WTC11 (cell line): ENCODE measurements around the gene SLC25A12. TPM values are rescaled to one million over a fixed set of nuclear protein-coding genes. Genes with fewer than 3 reads are reported as not detected.
A peak's percentile ranks its signal among the peaks of the same experiment; 100 is the strongest.

Experiments used
- ATAC-seq: fragments of 200-7000 bp; cut with Tn5 transposase; 2 replicates; pipeline ENCODE4 v1.10.0; 2021; ENCODE audit warnings: mild to moderate bottlenecking, moderate library complexity
- CTCF ChIA-PET: fragments of 300-600 bp; sonication (Branson Sonifier 250); formaldehyde crosslinking; loops from one replicate; lab custom pipeline; 2021; ENCODE audit warnings: antibody characterized with exemption; lab: Charles Lee
- POLR2A ChIA-PET: fragments of 350-600 bp; sonication (Branson Sonifier 250); formaldehyde crosslinking; loops from one replicate; lab custom pipeline; 2021; ENCODE audit warnings: antibody characterized with exemption; lab: Charles Lee
- DNase-seq: peaks from one replicate; pipeline ENCODE4 v3.0.0; 2021; ENCODE audit warnings: low spot score
- H3K27ac Mint-ChIP-seq: 2 replicates; pipeline ENCODE4 v1.8.0; 2021; ENCODE audit warnings: mixed read lengths
- H3K27me3 Mint-ChIP-seq: 2 replicates; pipeline ENCODE4 v1.8.0; 2021; ENCODE audit warnings: low read depth, mild to moderate bottlenecking, moderate library complexity, mixed read lengths
- H3K36me3 Mint-ChIP-seq: 2 replicates; pipeline ENCODE4 v1.8.0; 2021; ENCODE audit warnings: mixed read lengths
- H3K4me1 Mint-ChIP-seq: 2 replicates; pipeline ENCODE4 v1.8.0; 2022; ENCODE audit warnings: mixed read lengths
- H3K4me3 Mint-ChIP-seq: 2 replicates; pipeline ENCODE4 v1.8.0; 2021; ENCODE audit warnings: mild to moderate bottlenecking, moderate library complexity, mixed read lengths
- H3K9me3 Mint-ChIP-seq: 2 replicates; pipeline ENCODE4 v1.8.0; 2021; ENCODE audit warnings: mixed read lengths
- ATF1 ChIP-seq: sonication (generic); formaldehyde crosslinking; IDR thresholded peaks from 2 replicates; pipeline ENCODE4 v1.8.1; 2023; ENCODE audit warnings: mild to moderate bottlenecking, moderate library complexity, missing genetic modification reagents
- ETV6 ChIP-seq: sonication (generic); formaldehyde crosslinking; IDR thresholded peaks from 2 replicates; pipeline ENCODE4 v1.8.1; 2022; ENCODE audit warnings: mild to moderate bottlenecking, missing genetic modification reagents
- FOXK1 ChIP-seq: sonication (generic); formaldehyde crosslinking; IDR thresholded peaks from 2 replicates; pipeline ENCODE4 v1.8.0; 2022; ENCODE audit warnings: mild to moderate bottlenecking, moderate library complexity, missing genetic modification reagents
- IRF1 ChIP-seq: sonication (generic); formaldehyde crosslinking; IDR thresholded peaks from 2 replicates; pipeline ENCODE4 v1.8.0; 2023; ENCODE audit warnings: missing genetic modification reagents
- IRF2 ChIP-seq: sonication (generic); formaldehyde crosslinking; IDR thresholded peaks from 2 replicates; pipeline ENCODE4 v1.8.0; 2022; ENCODE audit warnings: low read depth, missing genetic modification reagents, borderline replicate concordance
- MLX ChIP-seq: sonication (generic); formaldehyde crosslinking; IDR thresholded peaks from 2 replicates; pipeline ENCODE4 v1.8.1; 2023; ENCODE audit warnings: mild to moderate bottlenecking, missing genetic modification reagents, moderate library complexity
- MXD4 ChIP-seq: fragments of 250-450 bp; sonication (Bioruptor Pico); IDR thresholded peaks from 2 replicates; pipeline ENCODE4 v1.8.0; 2021; ENCODE audit warnings: mild to moderate bottlenecking, moderate library complexity, borderline replicate concordance
- NR1H2 ChIP-seq: sonication (generic); formaldehyde crosslinking; IDR thresholded peaks from 2 replicates; pipeline ENCODE4 v1.9.0; 2021; ENCODE audit warnings: mild to moderate bottlenecking, moderate library complexity, missing genetic modification reagents
- NR2C2 ChIP-seq: sonication (generic); formaldehyde crosslinking; IDR thresholded peaks from 2 replicates; pipeline ENCODE4 v1.8.0; 2022; ENCODE audit warnings: mild to moderate bottlenecking, missing genetic modification reagents
- RORB ChIP-seq: fragments of 250-450 bp; sonication (Bioruptor Pico); IDR thresholded peaks from 2 replicates; pipeline ENCODE4 v1.9.0; 2021; ENCODE audit warnings: mild to moderate bottlenecking
- SOX15 ChIP-seq: fragments of 250-450 bp; sonication (Bioruptor Pico); IDR thresholded peaks from 2 replicates; pipeline ENCODE4 v1.9.0; 2021; ENCODE audit warnings: mild to moderate bottlenecking
- SP1 ChIP-seq: sonication (generic); formaldehyde crosslinking; conservative IDR thresholded peaks from 2 replicates; pipeline ENCODE4 v1.8.1; 2022; ENCODE audit warnings: missing genetic modification reagents
- TEAD4 ChIP-seq: sonication (generic); formaldehyde crosslinking; IDR thresholded peaks from 2 replicates; pipeline ENCODE4 v1.8.0; 2022; ENCODE audit warnings: mild to moderate bottlenecking, missing genetic modification reagents
- ZNF121 ChIP-seq: sonication (generic); formaldehyde crosslinking; IDR thresholded peaks from 2 replicates; pipeline ENCODE4 v1.8.0; 2023; ENCODE audit warnings: missing genetic modification reagents
- ZNF138 ChIP-seq: sonication (generic); formaldehyde crosslinking; conservative IDR thresholded peaks from 2 replicates; pipeline ENCODE4 v1.8.1; 2022; ENCODE audit warnings: mild to moderate bottlenecking, moderate library complexity, missing genetic modification reagents
- ZNF219 ChIP-seq: sonication (generic); formaldehyde crosslinking; IDR thresholded peaks from 2 replicates; pipeline ENCODE4 v1.8.0; 2023; ENCODE audit warnings: missing genetic modification reagents, mild to moderate bottlenecking, borderline replicate concordance
- ZNF263 ChIP-seq: sonication (generic); formaldehyde crosslinking; IDR thresholded peaks from 2 replicates; pipeline ENCODE4 v1.8.1; 2022; ENCODE audit warnings: low read depth, mild to moderate bottlenecking, moderate library complexity, missing genetic modification reagents
- ZNF281 ChIP-seq: sonication (generic); formaldehyde crosslinking; IDR thresholded peaks from 2 replicates; pipeline ENCODE4 v1.8.0; 2023; ENCODE audit warnings: mild to moderate bottlenecking, missing genetic modification reagents
- ZNF317 ChIP-seq: sonication (generic); formaldehyde crosslinking; IDR thresholded peaks from 2 replicates; pipeline ENCODE4 v1.8.1; 2023; ENCODE audit warnings: low read depth, mild to moderate bottlenecking, moderate library complexity, missing genetic modification reagents, borderline replicate concordance
- ZNF416 ChIP-seq: fragments of 250-450 bp; sonication (Bioruptor Pico); IDR thresholded peaks from 2 replicates; pipeline ENCODE4 v1.9.0; 2021; ENCODE audit warnings: mild to moderate bottlenecking, inconsistent platforms
- ZNF423 ChIP-seq: fragments of 250-450 bp; sonication (Bioruptor Pico); IDR thresholded peaks from 2 replicates; pipeline ENCODE4 v2.1.2; 2022; ENCODE audit warnings: mild to moderate bottlenecking, moderate library complexity
- total RNA-seq: library from RNA; stranded (reverse); gene quantifications from 3 replicates; pipeline ENCODE4 v1.2.3, GENCODE V29; 2021
- TF ChIP-seq, protein P1 (sequence below): sonication (generic); formaldehyde crosslinking; IDR thresholded peaks from 2 replicates; pipeline ENCODE4 v1.8.1; 2022; ENCODE audit warnings: low read depth, missing genetic modification reagents, borderline replicate concordance
- TF ChIP-seq, protein P2 (sequence below): sonication (generic); formaldehyde crosslinking; IDR thresholded peaks from 2 replicates; pipeline ENCODE4 v1.8.1; 2022; ENCODE audit warnings: mild to moderate bottlenecking, missing genetic modification reagents, moderate library complexity, borderline replicate concordance
- TF ChIP-seq, protein P3 (sequence below): fragments of 250-450 bp; sonication (Bioruptor Pico); IDR thresholded peaks from 2 replicates; pipeline ENCODE4 v1.9.0; 2021; ENCODE audit warnings: moderate library complexity, mild to moderate bottlenecking, inconsistent platforms, borderline replicate concordance
- TF ChIP-seq, protein P4 (sequence below): sonication (generic); formaldehyde crosslinking; IDR thresholded peaks from 2 replicates; pipeline ENCODE4 v1.8.0; 2022; ENCODE audit warnings: mild to moderate bottlenecking, missing genetic modification reagents

SLC25A12 gene
- total RNA-seq, 1 experiment from 2014 or later, result 9.0 TPM

GRCh38 chr2:171792157-171792556 lies 101.9 kb downstream of the SLC25A12 start:
- no peaks in the 10 kb centered on the region for H3K9me3 Mint-ChIP-seq
- H3K27ac Mint-ChIP-seq, result no peak overlapping the region
- H3K4me3 Mint-ChIP-seq, result no peak overlapping the region
- TF ChIP-seq ZNF263, result no peak
- no peak for TF ChIP-seq NR1H2 (CRISPR knock-in tag)
- TF ChIP-seq ZNF121 (CRISPR knock-in tag), result peak; percentile 72; the same call in 1 of the 2 replicates
- no peak for TF ChIP-seq TEAD4
- no peak for TF ChIP-seq SP1 (CRISPR knock-in tag)
- no peak for TF ChIP-seq ZNF423 (CRISPR knock-in tag)
- TF ChIP-seq ETV6 (CRISPR knock-in tag), result no peak
- TF ChIP-seq MLX (CRISPR knock-in tag), result no peak
- TF ChIP-seq, all 79 proteins: peak for 1
- POLR2A ChIA-PET, result no interaction called here
- ATAC-seq (no peak), DNase-seq (no peak)
- CTCF ChIA-PET, result interaction anchor here (0.6 to 4.2 kb wide), 3 partner anchors 17 to 335 kb away, joined by 3 to 12 read pairs (median 6); no protein-coding TSS in a partner anchor
- Mint-ChIP-seq H3K4me1 (peaks cover 71% of the 10 kb centered on the region), H3K27me3 (no peaks in the 10 kb centered on the region), H3K36me3 (peaks cover 2% of the 10 kb centered on the region; the same call in 1 of the 2 replicates)

DNA sequence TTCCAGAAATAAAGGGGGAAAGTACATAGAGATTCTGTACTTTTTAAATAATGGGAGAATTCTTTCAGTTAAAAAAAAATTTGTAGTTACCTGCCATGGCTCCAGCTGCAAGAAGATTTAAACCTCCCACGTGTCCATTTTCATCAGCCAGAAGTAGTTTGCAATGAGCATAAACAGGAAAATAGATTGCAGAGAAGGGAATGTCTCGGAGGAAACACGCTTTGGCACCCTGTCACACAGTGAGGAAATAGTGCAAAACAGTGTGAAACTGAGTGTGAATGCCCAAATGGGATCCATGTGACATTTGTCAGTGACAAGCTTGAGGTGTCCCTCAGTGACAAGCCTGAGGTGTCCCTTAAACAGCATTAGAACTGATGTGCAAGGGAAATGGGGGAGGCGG lies 102.7 kb downstream of the SLC25A12 start:
- Mint-ChIP-seq H3K36me3 (peaks cover 10% of the 10 kb centered on the region), H3K27ac (no peak overlapping the region), H3K4me3 (no peak overlapping the region)
- TF ChIP-seq RORB, result no peak
- no peak for TF ChIP-seq ZNF263
- no peak for TF ChIP-seq ZNF281 (CRISPR knock-in tag)
- TF ChIP-seq, protein P1, sequence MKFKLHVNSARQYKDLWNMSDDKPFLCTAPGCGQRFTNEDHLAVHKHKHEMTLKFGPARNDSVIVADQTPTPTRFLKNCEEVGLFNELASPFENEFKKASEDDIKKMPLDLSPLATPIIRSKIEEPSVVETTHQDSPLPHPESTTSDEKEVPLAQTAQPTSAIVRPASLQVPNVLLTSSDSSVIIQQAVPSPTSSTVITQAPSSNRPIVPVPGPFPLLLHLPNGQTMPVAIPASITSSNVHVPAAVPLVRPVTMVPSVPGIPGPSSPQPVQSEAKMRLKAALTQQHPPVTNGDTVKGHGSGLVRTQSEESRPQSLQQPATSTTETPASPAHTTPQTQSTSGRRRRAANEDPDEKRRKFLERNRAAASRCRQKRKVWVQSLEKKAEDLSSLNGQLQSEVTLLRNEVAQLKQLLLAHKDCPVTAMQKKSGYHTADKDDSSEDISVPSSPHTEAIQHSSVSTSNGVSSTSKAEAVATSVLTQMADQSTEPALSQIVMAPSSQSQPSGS (CRISPR knock-in tag), result no peak
- TF ChIP-seq, protein P2, sequence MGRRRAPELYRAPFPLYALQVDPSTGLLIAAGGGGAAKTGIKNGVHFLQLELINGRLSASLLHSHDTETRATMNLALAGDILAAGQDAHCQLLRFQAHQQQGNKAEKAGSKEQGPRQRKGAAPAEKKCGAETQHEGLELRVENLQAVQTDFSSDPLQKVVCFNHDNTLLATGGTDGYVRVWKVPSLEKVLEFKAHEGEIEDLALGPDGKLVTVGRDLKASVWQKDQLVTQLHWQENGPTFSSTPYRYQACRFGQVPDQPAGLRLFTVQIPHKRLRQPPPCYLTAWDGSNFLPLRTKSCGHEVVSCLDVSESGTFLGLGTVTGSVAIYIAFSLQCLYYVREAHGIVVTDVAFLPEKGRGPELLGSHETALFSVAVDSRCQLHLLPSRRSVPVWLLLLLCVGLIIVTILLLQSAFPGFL (CRISPR knock-in tag), result no peak
- no peak for TF ChIP-seq SOX15
- TF ChIP-seq, protein P3, sequence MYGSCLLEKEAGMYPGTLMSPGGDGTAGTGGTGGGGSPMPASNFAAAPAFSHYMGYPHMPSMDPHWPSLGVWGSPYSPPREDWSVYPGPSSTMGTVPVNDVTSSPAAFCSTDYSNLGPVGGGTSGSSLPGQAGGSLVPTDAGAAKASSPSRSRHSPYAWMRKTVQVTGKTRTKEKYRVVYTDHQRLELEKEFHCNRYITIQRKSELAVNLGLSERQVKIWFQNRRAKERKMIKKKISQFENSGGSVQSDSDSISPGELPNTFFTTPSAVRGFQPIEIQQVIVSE, result no peak
- no peak for TF ChIP-seq ZNF317
- no peak for TF ChIP-seq ZNF219
- no peak for TF ChIP-seq FOXK1
- no peak for TF ChIP-seq IRF2 (CRISPR knock-in tag)
- no peak for TF ChIP-seq NR2C2
- no peak for TF ChIP-seq ATF1 (CRISPR knock-in tag)
- no peak for TF ChIP-seq IRF1 (CRISPR knock-in tag)
- no peak for TF ChIP-seq NR1H2 (CRISPR knock-in tag)
- TF ChIP-seq ZNF138 (CRISPR knock-in tag), result no peak
- no peak for TF ChIP-seq MXD4 (CRISPR knock-in tag)
- TF ChIP-seq ZNF416, result no peak
- TF ChIP-seq, protein P4, sequence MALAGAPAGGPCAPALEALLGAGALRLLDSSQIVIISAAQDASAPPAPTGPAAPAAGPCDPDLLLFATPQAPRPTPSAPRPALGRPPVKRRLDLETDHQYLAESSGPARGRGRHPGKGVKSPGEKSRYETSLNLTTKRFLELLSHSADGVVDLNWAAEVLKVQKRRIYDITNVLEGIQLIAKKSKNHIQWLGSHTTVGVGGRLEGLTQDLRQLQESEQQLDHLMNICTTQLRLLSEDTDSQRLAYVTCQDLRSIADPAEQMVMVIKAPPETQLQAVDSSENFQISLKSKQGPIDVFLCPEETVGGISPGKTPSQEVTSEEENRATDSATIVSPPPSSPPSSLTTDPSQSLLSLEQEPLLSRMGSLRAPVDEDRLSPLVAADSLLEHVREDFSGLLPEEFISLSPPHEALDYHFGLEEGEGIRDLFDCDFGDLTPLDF (CRISPR knock-in tag), result no peak
- TF ChIP-seq, all 79 proteins: peak for 0
- ATAC-seq, result no peak
- DNase-seq, result no peak
- CTCF ChIA-PET, result interaction anchor here (1.5 to 4.2 kb wide), 3 partner anchors 87 to 336 kb away, joined by 5 to 12 read pairs (median 6); no protein-coding TSS in a partner anchor
- Mint-ChIP-seq H3K27me3 (no peaks in the 10 kb centered on the region), H3K4me1 (peaks cover 71% of the 10 kb centered on the region), H3K9me3 (no peaks in the 10 kb centered on the region)
- POLR2A ChIA-PET, result no interaction called here
